Activated naive CD8-positive, alpha-beta T cell treated with anti-CD3 and anti-CD28 coated beads for 36 hours (primary cell): ENCODE measurements around the gene CCDC74B. TPM values are rescaled to one million over a fixed set of nuclear protein-coding genes. Genes with fewer than 3 reads are reported as not detected.
"Not testable (repeated sequence)": the region's sequence is repeated elsewhere in the genome, so short reads cannot be mapped to it uniquely, and the experiment has no call there.

Experiments
- DNase-seq: peaks from one replicate; pipeline ENCODE4 v3.0.0; 2021
- H3K27ac Mint-ChIP-seq: one replicate; pipeline ENCODE4 v1.8.0; 2022; ENCODE audit warnings: mild to moderate bottlenecking, moderate library complexity, mixed read lengths
- H3K27me3 Mint-ChIP-seq: one replicate; pipeline ENCODE4 v1.8.0; 2022; ENCODE audit warnings: mild to moderate bottlenecking, mixed read lengths
- H3K36me3 Mint-ChIP-seq: one replicate; pipeline ENCODE4 v1.8.0; 2021; ENCODE audit warnings: mild to moderate bottlenecking, mixed read lengths
- H3K4me1 Mint-ChIP-seq: one replicate; pipeline ENCODE4 v1.8.0; 2021; ENCODE audit warnings: mixed read lengths
- H3K4me3 Mint-ChIP-seq: one replicate; pipeline ENCODE4 v1.8.0; 2022; ENCODE audit warnings: mild to moderate bottlenecking, moderate library complexity, mixed read lengths
- H3K9me3 Mint-ChIP-seq: one replicate; pipeline ENCODE4 v1.8.0; 2022; ENCODE audit warnings: mixed read lengths
- total RNA-seq, 2 experiments: library from RNA; stranded (reverse); gene quantifications; one replicate each; pipeline ENCODE4 v1.2.3, GENCODE V29; 2021

The CCDC74B gene
- total RNA-seq, 2 experiments from 2014 or later, result 0.72 to 1.4 TPM

GRCh38 chr2:130102597-130103363 is 42.1 kb downstream of the CCDC74B start:
- H3K36me3 Mint-ChIP-seq, result not testable (repeated sequence)

More at GRCh38 chr2:130102597-130103363, 42.1 kb downstream of the CCDC74B start:
- not testable (repeated sequence) for H3K4me1 Mint-ChIP-seq, H3K9me3 Mint-ChIP-seq, H3K27ac Mint-ChIP-seq, H3K27me3 Mint-ChIP-seq, H3K4me3 Mint-ChIP-seq, DNase-seq

Other genes starting within 250 kb of the CCDC74B start
- gene RAB6C, start 165.4 kb downstream of the CCDC74B start, total RNA-seq, result not detected
- gene POTEF, start 15.9 kb downstream of the CCDC74B start, total RNA-seq, result not detected
- 100 to 1,000 TPM; 109 to 110 TPM for gene SMPD4, start 36.5 kb upstream of the CCDC74B start, total RNA-seq
- gene MZT2B, start 37.1 kb upstream of the CCDC74B start, total RNA-seq, result 100 to 1,000 TPM; 366 to 371 TPM
- not detected for gene TUBA3E, start 53.3 kb upstream of the CCDC74B start, total RNA-seq
- 100 to 1,000 TPM; 225 TPM for gene IMP4, start 197.8 kb upstream of the CCDC74B start, total RNA-seq
- 10 to 100 TPM; 36.4 to 37.2 TPM for gene PTPN18, start 210.9 kb upstream of the CCDC74B start, total RNA-seq